Stimulated activated CD4-positive, alpha-beta T cell treated with anti-CD3 and anti-CD28 coated beads, Interleukin-15, amount 100 ng/mL, for 24 hours (primary cell): ENCODE data around the gene FOSL2.

Experiments
- DNase-seq: peaks from one replicate; pipeline ENCODE4 v3.0.0-alpha.2; 2020

FOSL2 gene

GRCh38 chr2:28413899-28414295 lies 21.2 kb downstream of the FOSL2 start:
- no peak for DNase-seq

DNA sequence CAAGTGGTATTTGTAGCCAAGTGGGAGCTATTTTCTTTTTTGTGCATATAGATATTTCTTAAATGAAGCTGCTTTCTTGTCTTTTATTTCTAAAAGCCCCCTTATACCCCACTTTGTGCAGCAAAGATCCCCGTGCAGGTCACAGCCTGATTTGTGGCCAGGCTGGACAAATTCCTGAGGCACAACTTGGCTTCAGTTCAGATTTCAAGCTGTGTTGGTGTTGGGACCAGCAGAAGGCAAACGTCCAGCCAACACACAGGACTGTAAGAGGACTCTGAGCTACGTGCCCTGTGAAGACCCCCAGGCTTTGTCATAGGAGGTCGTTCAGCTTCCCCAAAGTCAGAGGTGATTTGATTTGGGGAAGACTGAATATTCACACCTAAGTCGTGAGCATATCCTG lies 21.9 kb downstream of the FOSL2 start:
- DNase-seq: no peak

DNA sequence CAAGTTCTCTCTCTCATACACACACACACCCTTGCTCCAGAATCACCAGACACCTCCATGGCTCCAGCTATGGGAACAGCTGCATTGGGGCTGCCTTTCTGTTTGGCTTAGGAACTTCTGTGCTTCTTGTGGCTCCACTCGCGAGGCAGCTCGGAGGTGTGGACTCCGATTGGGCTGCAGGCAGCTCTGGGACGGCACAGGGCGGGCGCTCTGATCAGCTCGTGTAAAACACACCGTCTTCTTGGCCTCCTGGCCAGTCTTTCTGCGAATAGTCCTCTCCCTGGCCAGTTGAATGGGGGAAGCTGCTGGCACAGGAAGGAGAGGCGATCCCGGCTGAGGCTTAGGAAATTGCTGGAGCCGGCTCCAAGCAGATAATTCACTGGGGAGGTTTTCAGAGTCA lies 22.4 kb downstream of the FOSL2 start:
- no peak for DNase-seq

DNA sequence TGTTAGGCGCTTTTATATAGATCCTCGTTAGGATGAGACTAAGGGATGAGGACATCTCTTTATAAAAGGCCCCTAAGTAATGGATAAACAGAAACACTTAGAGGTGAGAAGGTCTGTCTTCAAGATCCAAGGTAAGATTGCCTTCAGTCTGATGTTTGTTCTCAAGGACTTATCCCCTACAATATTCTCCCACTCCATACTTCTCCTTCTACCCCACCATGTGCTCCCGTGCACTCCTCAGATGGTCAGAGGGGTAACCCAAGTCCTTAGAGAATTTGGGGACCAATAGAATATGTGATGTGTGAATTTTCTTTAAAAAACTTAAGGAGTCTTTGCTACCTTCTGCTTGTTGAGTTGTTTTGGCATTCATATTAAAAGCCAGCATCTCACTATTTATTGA lies 23.1 kb downstream of the FOSL2 start:
- no peak for DNase-seq

DNA sequence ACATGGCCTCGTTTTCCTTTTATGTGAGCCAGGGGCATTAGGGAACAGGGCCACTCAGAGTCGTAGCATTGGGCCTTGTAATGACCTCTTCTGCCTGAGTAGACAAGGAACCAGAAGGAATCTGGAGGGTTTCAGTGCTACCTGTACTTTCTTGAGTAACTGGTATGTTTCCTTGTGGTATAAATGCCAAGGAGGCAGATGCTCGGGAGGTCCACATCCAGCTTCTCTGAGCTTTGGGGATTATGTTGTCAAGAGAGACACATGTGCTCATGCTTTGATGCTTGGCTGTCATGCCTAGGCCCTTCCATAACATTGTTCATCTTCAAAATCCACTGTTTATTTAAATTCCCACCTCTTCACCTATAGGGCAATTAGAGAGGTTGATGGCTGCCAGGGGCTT lies 26.3 kb downstream of the FOSL2 start:
- DNase-seq: no peak

DNA sequence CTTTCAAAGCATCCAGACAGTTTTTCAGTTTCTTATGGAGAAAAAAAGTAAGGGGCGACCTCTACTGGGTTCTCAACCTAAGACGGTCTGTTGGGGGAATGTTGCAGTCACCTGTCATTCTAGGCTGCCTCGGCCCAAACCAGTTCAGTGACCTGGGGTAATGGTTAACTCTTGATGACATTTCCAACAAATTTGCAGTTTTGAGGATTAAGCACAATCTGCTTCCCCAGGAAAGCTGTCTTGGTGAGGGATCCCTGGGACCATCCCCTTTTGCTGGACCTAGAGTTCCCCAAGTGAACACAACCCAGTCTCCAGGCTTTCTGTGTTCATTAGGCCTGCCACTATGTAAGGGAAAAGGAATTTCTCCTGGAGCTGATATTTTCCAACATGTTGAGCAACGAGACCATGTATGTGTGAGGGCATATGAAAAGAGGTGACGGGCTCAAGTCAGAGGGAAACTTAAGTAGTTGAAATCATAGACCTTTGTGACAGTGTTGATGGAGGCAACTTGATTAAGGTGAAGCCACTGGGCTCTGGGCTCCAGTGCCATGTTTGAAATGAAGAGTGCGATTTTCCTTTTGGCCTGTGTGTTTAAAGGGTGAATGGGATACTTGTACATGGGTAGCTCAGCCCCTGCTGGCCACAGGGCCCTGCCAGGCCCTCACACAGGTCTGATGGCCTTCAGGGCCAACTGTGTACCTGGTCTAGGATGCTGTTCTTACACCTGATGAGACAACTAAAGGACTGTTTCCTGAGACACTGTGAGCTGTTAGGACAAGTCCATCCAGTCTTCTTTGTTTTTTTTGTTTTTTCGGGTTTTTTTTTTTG lies 27.0 kb downstream of the FOSL2 start:
- DNase-seq: no peak

DNA sequence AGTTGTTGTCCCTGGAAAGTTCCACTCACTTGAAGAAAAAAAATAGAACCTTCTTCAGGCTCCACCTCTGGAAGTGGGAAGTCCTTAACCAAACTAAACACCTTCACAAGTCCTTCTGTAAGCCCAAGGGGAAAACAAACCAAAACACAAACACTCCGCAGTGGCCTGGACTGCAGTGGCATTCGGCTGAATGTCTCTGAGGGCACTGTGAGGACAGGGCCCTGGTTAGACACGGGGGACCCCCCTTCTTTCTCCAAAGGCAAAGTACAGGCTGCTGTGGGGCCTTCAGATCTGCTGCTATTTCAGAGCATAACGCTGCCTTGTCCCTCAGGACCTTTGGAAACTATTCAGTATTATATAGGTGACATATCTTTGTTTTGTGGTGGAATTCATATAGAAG lies 28.1 kb downstream of the FOSL2 start:
- DNase-seq: no peak

DNA sequence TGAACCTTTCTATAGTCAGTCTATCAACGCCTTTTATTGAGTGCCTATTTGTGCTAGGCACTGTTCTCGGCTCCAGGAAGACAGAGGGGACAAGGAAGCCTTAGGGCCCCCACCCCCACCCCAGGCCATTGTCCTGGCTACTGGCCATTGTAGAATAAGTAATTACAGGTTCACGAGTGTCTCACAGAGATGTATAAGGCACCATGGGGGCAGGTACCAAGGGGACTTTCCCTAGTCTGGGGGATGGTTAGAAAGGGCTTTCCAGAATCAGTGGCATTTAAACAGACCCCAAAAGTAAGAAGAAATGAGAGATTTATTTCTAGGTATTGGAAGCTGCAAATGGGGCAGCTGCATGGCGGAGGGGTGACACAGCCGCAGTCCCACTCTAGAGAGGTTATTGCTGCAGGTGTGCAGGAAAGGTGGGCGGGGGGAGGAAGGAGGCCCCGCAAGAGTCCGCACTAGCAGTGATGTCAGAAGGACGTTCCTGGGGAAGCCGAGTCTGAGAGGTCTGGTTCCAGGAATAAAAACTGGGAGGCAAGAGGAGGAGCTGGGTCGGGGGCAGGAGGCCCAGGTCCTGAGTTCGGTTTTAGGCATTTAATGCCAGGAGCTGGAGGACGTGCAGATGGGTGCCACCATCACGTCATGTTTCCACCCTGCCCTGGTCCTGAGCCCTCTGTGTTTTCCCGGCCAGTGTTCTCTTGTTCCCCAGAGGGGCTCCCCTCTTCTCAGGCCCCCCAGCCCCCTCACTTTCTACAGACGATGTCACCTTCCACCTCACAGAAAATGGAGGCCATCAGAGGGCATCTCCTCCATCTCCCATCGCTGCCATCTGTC lies 30.5 kb downstream of the FOSL2 start:
- DNase-seq: no peak

DNA sequence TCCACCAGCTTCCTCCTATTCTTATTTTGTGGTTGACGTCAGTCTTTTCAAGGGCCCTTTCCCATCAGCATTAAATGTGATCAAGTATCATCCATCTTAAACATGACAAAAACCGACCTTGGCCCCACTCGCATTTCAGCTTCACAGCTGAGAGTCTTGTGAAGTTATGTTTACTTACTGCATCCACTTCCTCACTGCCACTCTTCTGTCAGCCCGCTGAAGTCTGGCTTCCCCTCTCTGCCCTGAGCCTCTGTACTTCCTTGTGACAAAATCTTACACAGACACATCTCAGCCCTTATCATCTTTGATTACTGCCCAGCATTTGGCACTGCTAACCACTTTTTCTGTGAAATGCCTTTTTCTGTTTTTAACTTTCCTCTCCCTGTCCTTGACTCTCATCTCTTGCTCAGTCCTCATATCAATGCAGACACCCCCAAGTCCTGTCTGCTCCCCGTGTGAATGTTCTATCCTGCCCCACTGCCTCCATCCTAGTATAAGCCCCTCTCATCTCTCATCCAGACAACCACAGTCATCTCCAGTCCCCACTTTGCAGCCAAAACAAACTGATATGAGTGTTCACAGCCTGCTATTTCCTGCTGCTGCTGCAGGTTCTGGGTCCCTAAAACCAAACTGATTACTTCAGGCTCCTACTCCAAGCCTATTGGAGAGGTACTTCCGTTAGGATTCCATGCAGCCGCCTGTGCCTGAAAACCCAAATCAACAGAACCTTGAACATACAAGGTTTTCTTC lies 31.4 kb downstream of the FOSL2 start:
- no peak for DNase-seq

DNA sequence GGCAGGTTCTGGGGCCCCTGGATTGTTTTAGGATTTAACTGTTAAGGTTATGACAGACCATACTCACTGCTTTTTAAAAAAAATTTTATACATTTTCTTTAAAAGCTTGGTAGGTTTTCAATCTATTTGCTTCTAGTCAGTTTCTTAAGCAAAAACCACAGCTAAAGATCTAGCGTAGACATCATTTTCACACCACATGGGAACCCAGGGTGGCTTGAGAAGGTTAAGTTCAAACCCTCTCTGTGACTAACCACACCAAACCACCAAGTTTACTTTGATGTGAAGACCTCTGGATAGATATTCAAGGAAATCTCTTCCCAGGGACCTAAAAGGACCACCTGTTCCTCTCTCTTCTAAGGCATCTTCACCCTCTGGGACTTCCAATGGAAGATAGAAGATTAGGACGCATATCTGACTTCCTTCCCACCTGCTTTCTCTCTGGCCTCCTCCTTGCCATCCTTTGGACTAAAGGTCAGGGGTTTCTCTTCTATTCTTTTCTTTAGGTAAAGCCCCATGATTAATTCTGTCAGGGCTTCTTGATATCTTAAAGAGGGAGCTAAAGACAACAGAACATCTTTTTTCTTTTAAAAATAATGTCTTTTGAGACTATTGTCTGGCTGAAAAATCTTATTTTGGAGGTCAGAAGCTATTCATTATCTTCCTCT lies 32.3 kb downstream of the FOSL2 start:
- no peak for DNase-seq

DNA sequence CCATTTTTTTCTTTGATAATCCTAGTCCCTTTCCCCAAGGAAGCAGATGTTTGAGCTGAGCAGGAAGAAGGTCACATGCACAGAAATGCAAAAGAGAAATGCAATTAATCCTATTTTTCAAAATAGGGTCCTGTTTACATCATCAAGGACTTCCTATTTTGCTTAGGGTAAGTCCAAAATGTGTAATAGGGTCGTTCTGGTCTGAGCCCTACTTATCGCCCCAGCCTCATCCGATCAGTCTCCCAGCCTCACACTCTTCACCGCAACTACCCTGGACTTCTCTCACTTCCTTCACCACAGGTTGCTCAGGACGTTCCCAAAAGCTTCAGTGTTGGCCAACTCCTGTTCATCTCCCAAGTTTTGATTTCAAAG lies 32.8 kb downstream of the FOSL2 start:
- no peak for DNase-seq

DNA sequence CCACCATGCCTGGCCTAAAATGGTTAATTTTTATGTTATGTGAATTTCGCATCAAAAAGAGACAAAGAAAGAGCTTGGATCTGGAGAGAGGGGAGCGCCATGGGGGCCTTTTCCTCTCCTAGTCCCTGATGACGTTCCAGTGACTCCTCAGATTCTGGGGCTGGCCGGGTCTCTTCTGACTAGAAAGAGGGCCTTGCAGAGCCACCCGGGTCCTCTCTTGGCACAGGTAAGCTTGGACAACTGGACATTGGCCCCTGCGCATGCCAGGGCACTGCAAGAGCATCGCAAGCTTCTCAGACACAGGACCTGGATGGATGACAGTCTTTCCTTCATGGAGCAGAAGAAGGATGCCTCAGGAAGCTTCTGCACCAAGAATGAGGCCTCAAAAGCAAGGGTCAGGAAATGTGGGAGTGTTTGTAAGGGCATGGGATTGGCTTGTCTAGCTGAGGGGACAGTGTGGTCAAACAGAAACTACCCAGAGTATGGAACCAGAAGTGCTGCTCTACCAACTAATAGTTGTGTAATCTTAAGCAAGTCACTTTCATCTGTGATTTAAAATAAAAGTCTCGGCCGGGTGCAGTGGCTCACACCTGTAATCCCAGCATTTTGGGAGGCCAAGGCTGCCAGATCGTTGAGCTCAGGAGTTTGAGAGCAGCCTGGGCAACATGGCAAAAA lies 35.2 kb downstream of the FOSL2 start:
- no peak for DNase-seq

DNA sequence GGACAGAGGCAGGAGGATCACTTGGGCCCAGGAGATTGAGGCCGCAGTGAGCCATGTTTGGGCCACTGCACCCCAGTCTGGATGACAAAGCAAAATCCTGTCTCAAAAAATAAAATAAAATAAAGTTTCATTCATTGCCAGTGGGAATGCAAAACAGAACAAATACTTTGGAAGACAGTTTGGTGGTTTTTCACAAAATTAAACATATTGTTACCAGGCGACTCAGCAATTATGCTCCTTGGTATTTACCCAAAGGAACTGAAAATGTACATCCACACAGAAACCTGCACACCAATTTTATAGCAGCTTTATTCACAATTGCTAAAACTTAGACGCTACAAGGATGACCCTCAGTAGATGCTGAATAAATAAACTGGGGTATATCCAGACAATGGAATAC lies 35.8 kb downstream of the FOSL2 start:
- DNase-seq: no peak

DNA sequence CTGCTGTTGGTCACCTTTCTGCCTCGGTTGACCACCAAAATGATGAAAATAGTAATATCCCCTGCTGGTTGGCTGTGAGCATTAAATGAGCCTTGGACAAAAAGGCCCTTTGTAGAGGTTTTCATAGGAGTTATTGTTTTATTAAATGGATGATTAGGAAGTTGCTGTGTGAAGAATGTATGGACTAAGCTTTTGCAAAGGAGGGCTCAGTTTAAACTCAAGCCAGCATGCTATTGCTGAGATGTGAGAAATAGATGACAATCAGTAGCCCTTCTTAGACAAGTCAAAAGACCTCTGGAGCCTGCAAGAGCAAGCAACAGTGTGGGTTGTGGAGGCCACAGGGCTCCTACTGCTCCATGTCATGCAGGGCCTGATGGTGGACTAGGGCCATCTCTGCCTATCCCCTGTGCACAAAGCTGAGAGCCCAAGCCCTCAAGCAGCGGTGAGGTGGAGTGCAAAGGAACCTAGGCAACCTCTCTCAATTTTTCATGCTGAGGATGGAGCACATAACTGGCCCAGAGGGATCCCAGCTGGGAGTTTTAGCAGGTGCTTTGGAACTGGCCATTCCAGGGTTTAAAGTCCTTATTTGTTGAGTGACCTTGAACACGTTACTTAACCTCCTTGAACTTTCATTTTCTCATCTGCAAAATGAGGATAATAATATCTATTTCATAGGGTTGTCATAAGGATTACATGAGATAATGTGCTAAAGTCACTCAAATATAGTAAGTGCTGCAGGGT lies 37.1 kb downstream of the FOSL2 start:
- no peak for DNase-seq

- no peak for DNase-seq
Observed at GRCh38 chr2:28430377-28430765, 37.7 kb downstream of the FOSL2 start.

GRCh38 chr2:28430788-28431418 lies 38.2 kb downstream of the FOSL2 start:
- DNase-seq: no peak

DNA sequence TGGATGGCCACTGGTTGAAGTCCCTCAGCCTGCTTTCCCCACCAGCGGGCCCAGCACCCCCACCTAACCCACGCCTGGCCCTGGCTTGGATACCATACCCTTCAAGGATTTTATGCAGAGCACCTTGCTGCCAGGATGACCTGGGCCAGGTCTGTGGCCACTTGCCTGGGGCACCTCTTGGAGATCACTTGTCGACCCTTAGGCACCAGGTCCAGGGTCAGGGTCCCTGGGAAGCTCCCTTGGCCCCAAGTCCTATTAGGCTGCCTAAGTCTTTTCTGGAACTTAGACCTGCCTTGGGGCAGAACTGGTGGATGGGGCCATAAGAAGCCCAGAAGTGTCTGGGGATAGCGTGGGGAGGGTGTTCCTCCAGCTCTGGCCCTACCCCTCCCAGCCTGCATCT lies 39.1 kb downstream of the FOSL2 start:
- DNase-seq: no peak

DNA sequence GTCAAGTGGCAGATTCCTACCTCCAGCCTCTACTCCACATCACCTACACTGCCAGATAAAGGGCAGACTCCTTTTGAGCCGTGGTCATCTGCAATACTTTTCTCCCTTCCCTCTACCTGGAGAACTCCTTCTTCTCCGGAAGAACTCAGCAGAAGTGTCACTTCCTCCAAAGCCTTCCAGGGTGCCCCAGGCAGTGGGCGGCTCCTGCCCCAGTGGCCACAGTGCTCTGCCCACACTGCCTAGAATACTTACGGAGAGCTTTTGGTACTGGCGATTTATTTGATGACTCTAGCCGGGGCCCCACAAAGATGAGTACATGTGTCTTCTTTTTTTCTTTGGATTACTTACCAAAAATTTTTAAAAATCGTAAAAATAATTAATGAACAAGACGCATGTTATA lies 39.7 kb downstream of the FOSL2 start:
- no peak for DNase-seq

DNA sequence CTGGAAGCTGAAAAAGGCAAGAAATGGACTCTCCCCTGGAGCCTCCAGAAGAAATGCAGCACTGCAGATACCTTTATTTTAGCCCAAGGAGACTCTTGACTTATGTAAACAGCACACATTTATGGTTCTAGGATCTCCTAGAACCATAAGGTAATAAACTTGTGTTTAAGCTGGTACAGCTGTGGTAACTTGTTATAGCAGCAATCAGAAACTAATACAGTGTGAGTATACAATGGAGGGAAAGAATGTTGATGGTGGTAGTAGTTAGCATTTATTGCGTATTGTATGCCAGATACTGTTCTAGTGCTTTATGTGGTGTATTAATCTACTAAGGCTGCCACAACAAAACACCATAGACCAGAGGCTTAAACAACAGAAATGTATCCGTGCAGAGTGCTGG lies 40.6 kb downstream of the FOSL2 start:
- no peak for DNase-seq

DNA sequence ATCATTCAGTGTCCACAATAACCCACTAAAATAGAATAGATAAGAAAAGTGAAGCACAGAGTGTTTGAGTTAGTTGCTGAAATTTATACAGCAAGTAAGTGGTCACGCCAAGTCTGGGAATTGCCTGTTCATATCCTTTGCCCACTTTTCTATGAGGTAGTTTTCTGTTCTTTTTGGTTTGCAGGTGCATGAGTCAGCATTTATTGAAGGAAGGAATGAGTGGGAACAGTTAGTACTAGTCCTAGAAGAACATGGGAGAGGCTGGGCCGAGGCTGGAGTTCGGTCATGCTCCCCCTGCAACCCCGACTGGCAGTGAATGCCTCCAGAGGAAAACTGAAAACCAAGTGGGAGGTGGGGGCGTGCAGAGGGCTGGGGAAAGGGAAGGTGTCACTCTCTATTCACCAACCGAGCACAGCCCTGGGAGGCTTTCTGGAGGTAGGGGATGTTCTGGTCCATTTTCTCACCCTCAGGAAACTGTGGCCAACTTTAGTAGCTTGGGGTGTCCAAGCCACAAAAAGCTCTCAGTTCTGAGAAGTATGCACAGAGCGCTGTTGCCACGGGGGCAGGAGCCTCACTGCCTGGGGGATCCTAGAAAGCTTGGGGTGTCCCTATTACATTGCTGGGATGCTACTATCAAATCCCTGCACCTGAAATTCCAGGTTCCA lies 41.4 kb downstream of the FOSL2 start:
- DNase-seq: no peak

- no peak for DNase-seq
Observed at GRCh38 chr2:28434600-28434989, 41.9 kb downstream of the FOSL2 start.
